DOHH2 (cell line): ENCODE measurements around the gene NFIB.

Experiments
- EZH2phosphoT487 ChIP-seq: fragments of 200-600 bp; sonication (generic); IDR thresholded peaks from 2 replicates; pipeline ENCODE4 v1.6.1; 2017; ENCODE audit warnings: borderline replicate concordance, mild to moderate bottlenecking, antibody characterized with exemption, low read length, moderate library complexity, mixed read lengths
- TF ChIP-seq, protein P1 (sequence below): fragments of 200-600 bp; sonication (generic); IDR thresholded peaks from one replicate; pipeline ENCODE4 v1.5.1; 2014; ENCODE audit warnings: antibody characterized with exemption, mild to moderate bottlenecking, low read depth, low read length; ENCODE audit not compliant: poor library complexity, severe bottlenecking

DNA sequence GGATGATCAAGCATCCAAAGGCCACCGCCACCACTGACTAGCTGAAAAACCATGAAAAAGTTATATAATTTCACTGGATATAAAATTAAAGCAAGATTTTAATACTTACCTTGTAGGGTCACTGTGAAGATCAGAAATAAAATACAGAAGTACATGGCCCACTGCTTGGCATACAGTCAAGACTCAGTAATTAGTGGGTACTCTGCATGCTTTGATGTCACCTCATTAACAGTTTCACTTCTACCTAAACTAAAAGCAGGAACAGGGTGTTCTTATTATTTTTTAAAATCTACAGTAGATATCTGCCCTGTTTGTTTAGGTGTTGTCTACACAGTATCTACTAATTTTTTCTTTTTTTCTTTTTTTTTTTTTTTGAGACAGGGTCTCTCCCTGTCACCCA lies 66.4 kb downstream of the NFIB start:
- TF ChIP-seq, protein P1, sequence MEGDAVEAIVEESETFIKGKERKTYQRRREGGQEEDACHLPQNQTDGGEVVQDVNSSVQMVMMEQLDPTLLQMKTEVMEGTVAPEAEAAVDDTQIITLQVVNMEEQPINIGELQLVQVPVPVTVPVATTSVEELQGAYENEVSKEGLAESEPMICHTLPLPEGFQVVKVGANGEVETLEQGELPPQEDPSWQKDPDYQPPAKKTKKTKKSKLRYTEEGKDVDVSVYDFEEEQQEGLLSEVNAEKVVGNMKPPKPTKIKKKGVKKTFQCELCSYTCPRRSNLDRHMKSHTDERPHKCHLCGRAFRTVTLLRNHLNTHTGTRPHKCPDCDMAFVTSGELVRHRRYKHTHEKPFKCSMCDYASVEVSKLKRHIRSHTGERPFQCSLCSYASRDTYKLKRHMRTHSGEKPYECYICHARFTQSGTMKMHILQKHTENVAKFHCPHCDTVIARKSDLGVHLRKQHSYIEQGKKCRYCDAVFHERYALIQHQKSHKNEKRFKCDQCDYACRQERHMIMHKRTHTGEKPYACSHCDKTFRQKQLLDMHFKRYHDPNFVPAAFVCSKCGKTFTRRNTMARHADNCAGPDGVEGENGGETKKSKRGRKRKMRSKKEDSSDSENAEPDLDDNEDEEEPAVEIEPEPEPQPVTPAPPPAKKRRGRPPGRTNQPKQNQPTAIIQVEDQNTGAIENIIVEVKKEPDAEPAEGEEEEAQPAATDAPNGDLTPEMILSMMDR, result no peak
- no peak for TF ChIP-seq EZH2phosphoT487
